PC-9 (cell line): ENCODE measurements around the gene ZBTB7C. TPM values are rescaled to one million over a fixed set of nuclear protein-coding genes. Genes with fewer than 3 reads are reported as not detected.

ENCODE experiments used
- BruUV-seq: library from RNA; stranded (reverse); fragments of 400-500 nt; replicated peaks from 2 replicates; lab custom pipeline; 2021; lab: Mats Ljungman, UMichigan
- CTCF ChIA-PET: fragments of 300-600 bp; sonication (Branson Sonifier 250); formaldehyde crosslinking; loops from one replicate; lab custom pipeline; 2022; ENCODE audit warnings: antibody characterized with exemption; lab: Charles Lee
- POLR2A ChIA-PET: fragments of 300-600 bp; sonication (Branson Sonifier 250); formaldehyde crosslinking; loops from one replicate; lab custom pipeline; 2022; ENCODE audit warnings: antibody characterized with exemption; ENCODE audit not compliant: unreplicated experiment; lab: Charles Lee
- DNase-seq, 2 experiments: peaks; one replicate each; pipeline versions ENCODE4 v3.0.0 to v3.0.0-alpha.2; 2015 to 2022; ENCODE audit warnings: mixed read lengths in 1 of 2
- H2AFZ ChIP-seq: fragments of 200-600 bp; sonication (generic); 2 replicates; pipeline ENCODE4 v1.8.1; 2017; ENCODE audit warnings: antibody characterized with exemption
- H3F3A ChIP-seq: fragments of 200-600 bp; sonication (generic); 2 replicates; pipeline ENCODE4 v1.8.1; 2017; ENCODE audit warnings: antibody characterized with exemption, mild to moderate bottlenecking, low read depth; ENCODE audit not compliant: insufficient read depth
- H3K27ac ChIP-seq: fragments of 200-600 bp; sonication (generic); 2 replicates; pipeline ENCODE4 v1.6.1; 2016; ENCODE audit warnings: mixed run types
- H3K27me3 ChIP-seq: fragments of 200-600 bp; sonication (generic); 2 replicates; pipeline ENCODE4 v1.6.1; 2016; ENCODE audit warnings: low read depth, mixed run types; ENCODE audit not compliant: insufficient read depth
- H3K36me3 ChIP-seq: fragments of 200-600 bp; sonication (generic); 2 replicates; pipeline ENCODE4 v1.6.1; 2016; ENCODE audit warnings: low read depth, mixed run types
- H3K4me1 ChIP-seq: fragments of 200-600 bp; sonication (generic); replicated peaks from 2 replicates; pipeline ENCODE4 v1.6.1; 2016; ENCODE audit warnings: mixed run types; ENCODE audit not compliant: insufficient read depth
- H3K4me2 ChIP-seq: fragments of 200-600 bp; sonication (generic); 2 replicates; pipeline ENCODE4 v1.6.1; 2017; ENCODE audit warnings: mixed run types
- H3K4me3 ChIP-seq: fragments of 200-600 bp; sonication (generic); 2 replicates; pipeline ENCODE4 v1.6.1; 2016; ENCODE audit warnings: mixed run types
- H3K79me2 ChIP-seq: fragments of 200-600 bp; sonication (generic); 2 replicates; pipeline ENCODE4 v1.6.1; 2017; ENCODE audit warnings: low read depth, mixed run types
- H3K9me2 ChIP-seq: fragments of 200-600 bp; sonication (generic); 2 replicates; pipeline ENCODE4 v1.8.1; 2017; ENCODE audit warnings: mild to moderate bottlenecking; ENCODE audit not compliant: insufficient read depth
- H3K9me3 ChIP-seq: fragments of 200-600 bp; sonication (generic); 2 replicates; pipeline ENCODE4 v1.8.1; 2016; ENCODE audit warnings: low read depth; ENCODE audit not compliant: insufficient read depth
- H4K20me1 ChIP-seq: fragments of 200-600 bp; sonication (generic); 2 replicates; pipeline ENCODE4 v1.8.1; 2017; ENCODE audit not compliant: insufficient read depth
- CTCF ChIP-seq: fragments of 200-600 bp; sonication (generic); conservative IDR thresholded peaks from 2 replicates; pipeline ENCODE4 v1.6.1; 2017; ENCODE audit warnings: mixed run types, antibody characterized with exemption, mild to moderate bottlenecking, moderate library complexity
- EZH2 ChIP-seq: fragments of 200-600 bp; sonication (generic); IDR thresholded peaks from 2 replicates; pipeline ENCODE4 v1.8.0; 2017; ENCODE audit warnings: antibody characterized with exemption, low read depth
- intact Hi-C: fragments of 100-400 bp; cut with micrococcal nuclease; formaldehyde crosslinking; loops from one replicate; pipeline ENCODE4 v1.10.0; 2022; ENCODE audit not compliant: unreplicated experiment
- total RNA-seq: library from RNA; stranded (reverse); gene quantifications from 2 replicates; pipeline ENCODE4 v1.2.3, GENCODE V29; 2021

Gene ZBTB7C
- total RNA-seq, 1 experiment from 2014 or later, result not detected

DNA sequence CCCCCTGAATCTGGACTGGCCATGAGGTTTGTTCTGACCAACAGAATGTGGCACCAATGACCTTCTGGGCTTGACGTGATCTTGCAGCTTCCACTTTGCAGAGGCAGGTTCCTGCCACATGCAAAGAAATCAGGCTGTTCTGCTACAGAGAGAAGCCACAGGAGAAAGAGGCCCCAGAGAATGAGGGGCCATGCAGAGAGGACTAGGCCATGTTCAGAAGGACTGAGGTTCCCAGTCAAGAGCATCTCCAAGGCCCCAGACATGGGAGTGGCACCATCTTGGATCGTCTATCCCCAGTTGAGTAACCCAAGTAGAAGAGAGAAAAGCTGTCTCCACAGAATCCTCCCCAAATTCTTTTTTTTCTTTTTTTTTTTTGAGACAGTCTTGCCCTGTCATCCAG is 131.1 kb downstream of the ZBTB7C start:
- H3K79me2 ChIP-seq, result no peaks in the 10 kb centered on the region
- no peaks in the 10 kb centered on the region for H3K27me3 ChIP-seq
- H3K4me3 ChIP-seq, result no peak overlapping the region
- TF ChIP-seq CTCF, result no peak
- TF ChIP-seq EZH2, result no peak
- no peak for DNase-seq
- BruUV-seq, result no TSS peak
- CTCF ChIA-PET, result no interaction called here
- no peak overlapping the region for H3K27ac ChIP-seq
- H3F3A ChIP-seq, result peaks cover 11% of the 10 kb centered on the region
- H3K36me3 ChIP-seq, result no peaks in the 10 kb centered on the region
- intact Hi-C loops, result no loop called here
- no peak overlapping the region for H2AFZ ChIP-seq
- H3K4me2 ChIP-seq, result no peak overlapping the region
- no peaks in the 10 kb centered on the region for H4K20me1 ChIP-seq
- H3K9me2 ChIP-seq, result no peaks in the 10 kb centered on the region
- H3K9me3 ChIP-seq, result no peaks in the 10 kb centered on the region
- H3K4me1 ChIP-seq, result peaks cover 16% of the 10 kb centered on the region
- POLR2A ChIA-PET, result no interaction called here

GRCh38 chr18:48274301-48274700 is 134.9 kb downstream of the ZBTB7C start:
- TF ChIP-seq CTCF, result no peak
- no peak for TF ChIP-seq EZH2
- POLR2A ChIA-PET, result no interaction called here
- Histone ChIP-seq H3F3A (peaks cover 11% of the 10 kb centered on the region), H3K4me3 (no peak overlapping the region), H3K79me2 (no peaks in the 10 kb centered on the region), H3K9me3 (no peaks in the 10 kb centered on the region), H3K27ac (peak overlapping the region; percentile 20), H3K4me2 (peak overlapping the region; percentile 24), H3K9me2 (no peaks in the 10 kb centered on the region), H3K4me1 (peaks cover 16% of the 10 kb centered on the region), H3K36me3 (no peaks in the 10 kb centered on the region), H4K20me1 (no peaks in the 10 kb centered on the region), H2AFZ (peak overlapping the region; percentile 70), H3K27me3 (no peaks in the 10 kb centered on the region)
- no TSS peak for BruUV-seq
- intact Hi-C loops, result no loop called here
- CTCF ChIA-PET, result no interaction called here
- peak in 1 of 2 experiments; percentile 52 for DNase-seq

GRCh38 chr18:48270929-48271328 is 138.3 kb downstream of the ZBTB7C start:
- Histone ChIP-seq H3K27ac (no peak overlapping the region), H3K27me3 (no peaks in the 10 kb centered on the region), H3K9me3 (no peaks in the 10 kb centered on the region), H2AFZ (no peak overlapping the region), H3K4me3 (no peak overlapping the region), H4K20me1 (no peaks in the 10 kb centered on the region), H3K36me3 (no peaks in the 10 kb centered on the region), H3K4me2 (no peak overlapping the region), H3K9me2 (no peaks in the 10 kb centered on the region), H3K4me1 (peaks cover 27% of the 10 kb centered on the region), H3K79me2 (no peaks in the 10 kb centered on the region), H3F3A (peaks cover 11% of the 10 kb centered on the region)
- TF ChIP-seq EZH2 (no peak), CTCF (no peak)
- no TSS peak for BruUV-seq
- POLR2A ChIA-PET, result no interaction called here
- intact Hi-C loops, result no loop called here
- CTCF ChIA-PET, result no interaction called here
- DNase-seq, result no peak
